Neuronal stem cell (in vitro differentiated cells): Measurements from ENCODE around the gene FBXL20.

Experiments
- DNase-seq: peaks from one replicate; pipeline ENCODE4 v3.0.0-alpha.2; 2013; ENCODE audit warnings: low spot score
- H2AFZ ChIP-seq: one replicate; pipeline ENCODE4 v1.6.1; 2013; ENCODE audit warnings: mild to moderate bottlenecking, low read length, inconsistent platforms
- H2AK5ac ChIP-seq: 2 replicates; pipeline ENCODE4 v1.6.1; 2013; ENCODE audit warnings: low read depth, mild to moderate bottlenecking, inconsistent platforms, low read length, moderate library complexity, mixed read lengths
- H2BK120ac ChIP-seq: 2 replicates; pipeline ENCODE4 v1.6.1; 2013; ENCODE audit warnings: low read depth, mild to moderate bottlenecking, inconsistent platforms, low read length, moderate library complexity, mixed read lengths
- H2BK12ac ChIP-seq: one replicate; pipeline ENCODE4 v1.6.1; 2013; ENCODE audit warnings: low read length, inconsistent platforms
- H2BK15ac ChIP-seq: 2 replicates; pipeline ENCODE4 v1.6.1; 2013; ENCODE audit warnings: mild to moderate bottlenecking, low read length, inconsistent platforms, mixed read lengths
- H2BK5ac ChIP-seq: one replicate; pipeline ENCODE4 v1.6.1; 2013; ENCODE audit warnings: inconsistent platforms, mild to moderate bottlenecking, low read length, moderate library complexity
- H3K14ac ChIP-seq: one replicate; pipeline ENCODE4 v1.6.1; 2013; ENCODE audit warnings: low read length, inconsistent platforms
- H3K18ac ChIP-seq: 2 replicates; pipeline ENCODE4 v1.6.1; 2013; ENCODE audit warnings: low read length, inconsistent platforms
- H3K23ac ChIP-seq: 2 replicates; pipeline ENCODE4 v1.6.1; 2013; ENCODE audit warnings: low read depth, mild to moderate bottlenecking, mixed read lengths, low read length, inconsistent platforms; ENCODE audit not compliant: poor library complexity
- H3K27ac ChIP-seq: replicated peaks from 3 replicates; pipeline ENCODE4 v1.5.1; 2013; ENCODE audit warnings: low read length, inconsistent platforms
- H3K27me3 ChIP-seq, 3 experiments: 2 replicates each; pipeline ENCODE4 v1.6.1; 2013; ENCODE audit warnings: low read length in 3 of 3, mild to moderate bottlenecking in 2 of 3, inconsistent platforms in 1 of 3, low read depth in 1 of 3, mixed read lengths in 1 of 3, moderate library complexity in 1 of 3; ENCODE audit not compliant: control insufficient read depth in 3 of 3, insufficient read depth in 3 of 3
- H3K36me3 ChIP-seq, 2 donors: replicated peaks in 1 of 2; 2 replicates each; pipeline ENCODE4 v1.6.1; 2013; ENCODE audit warnings: low read length in 2 of 2; ENCODE audit not compliant: control insufficient read depth in 2 of 2, insufficient read depth in 2 of 2
- H3K4ac ChIP-seq: 2 replicates; pipeline ENCODE4 v1.6.1; 2013; ENCODE audit warnings: inconsistent platforms, mild to moderate bottlenecking, low read length, moderate library complexity
- H3K4me1 ChIP-seq, 2 donors: 1 replicate in 1 of 2; 2 replicates in 1 of 2; pipeline ENCODE4 v1.6.1; 2013; ENCODE audit warnings: low read length in 2 of 2, low read depth in 1 of 2; ENCODE audit not compliant: control insufficient read depth in 2 of 2, insufficient read depth in 1 of 2
- H3K4me2 ChIP-seq: one replicate; pipeline ENCODE4 v1.6.1; 2013; ENCODE audit warnings: mild to moderate bottlenecking, low read length, inconsistent platforms; ENCODE audit not compliant: insufficient read depth, poor library complexity, severe bottlenecking
- H3K4me3 ChIP-seq, 2 donors: 2 replicates each; pipeline ENCODE4 v1.5.1; 2013; ENCODE audit warnings: low read length in 2 of 2, mild to moderate bottlenecking in 2 of 2, inconsistent platforms in 1 of 2, moderate library complexity in 1 of 2
- H3K79me1 ChIP-seq: one replicate; pipeline ENCODE4 v1.6.1; 2013; ENCODE audit warnings: low read depth, mild to moderate bottlenecking, inconsistent platforms, low read length, moderate library complexity
- H3K9ac ChIP-seq: one replicate; pipeline ENCODE4 v1.6.1; 2013; ENCODE audit warnings: mild to moderate bottlenecking, low read depth, low read length, inconsistent platforms; ENCODE audit not compliant: poor library complexity
- H3K9me3 ChIP-seq, 2 donors: replicated peaks in 1 of 2; 2 replicates each; pipeline versions ENCODE3 to v1.6.1; 2013; ENCODE audit warnings: low read length in 2 of 2, mild to moderate bottlenecking in 2 of 2, inconsistent platforms in 1 of 2, low read depth in 1 of 2, mixed read lengths in 1 of 2, moderate library complexity in 1 of 2; ENCODE audit not compliant: control insufficient read depth in 2 of 2, insufficient read depth in 1 of 2
- H4K8ac ChIP-seq: one replicate; pipeline ENCODE4 v1.6.1; 2013; ENCODE audit warnings: low read depth, mild to moderate bottlenecking, inconsistent platforms, low read length, moderate library complexity
- H4K91ac ChIP-seq: one replicate; pipeline ENCODE4 v1.6.1; 2013; ENCODE audit warnings: low read length, low read depth, mild to moderate bottlenecking, inconsistent platforms; ENCODE audit not compliant: poor library complexity
- WGBS, 2 donors: extraction: QIAGEN DNeasy Blood & Tissue Kit; methylation state at CpG; one replicate each; pipeline ENCODE4 v1.1.7; 2013; ENCODE audit warnings: missing lambda C conversion rate in 2 of 2, mixed read lengths in 1 of 2; ENCODE audit not compliant: insufficient read length in 2 of 2, insufficient replicate concordance in 1 of 2; ENCODE audit errors: extremely low coverage in 2 of 2; 5-methylcytosine and 5-hydroxymethylcytosine counted together

FBXL20 gene

GRCh38 chr17:39365872-39366271 lies 35.6 kb downstream of the FBXL20 start:
- Histone ChIP-seq H3K4me2 (no peak overlapping the region), H2BK5ac (no peak overlapping the region), H2AFZ (no peak overlapping the region), H3K23ac (no peak overlapping the region), H2BK120ac (no peak overlapping the region), H2BK15ac (no peak overlapping the region), H3K27ac (no peak overlapping the region), H4K91ac (no peak overlapping the region), H2BK12ac (no peak overlapping the region), H3K36me3 (no peaks in the 10 kb centered on the region), H3K18ac (no peak overlapping the region), H3K9ac (no peak overlapping the region), H3K9me3 (no peaks in the 10 kb centered on the region), H3K79me1 (no peaks in the 10 kb centered on the region), H3K4ac (no peak overlapping the region), H4K8ac (no peak overlapping the region), H2AK5ac (no peak overlapping the region), H3K4me1 (no peaks in the 10 kb centered on the region), H3K14ac (no peak overlapping the region), H3K27me3 (no peaks in the 10 kb centered on the region), H3K4me3 (no peak overlapping the region)
- DNase-seq: no peak
- no CpG with 5 or more reads among the region's 5 CpGs for WGBS, 2 donors

DNA sequence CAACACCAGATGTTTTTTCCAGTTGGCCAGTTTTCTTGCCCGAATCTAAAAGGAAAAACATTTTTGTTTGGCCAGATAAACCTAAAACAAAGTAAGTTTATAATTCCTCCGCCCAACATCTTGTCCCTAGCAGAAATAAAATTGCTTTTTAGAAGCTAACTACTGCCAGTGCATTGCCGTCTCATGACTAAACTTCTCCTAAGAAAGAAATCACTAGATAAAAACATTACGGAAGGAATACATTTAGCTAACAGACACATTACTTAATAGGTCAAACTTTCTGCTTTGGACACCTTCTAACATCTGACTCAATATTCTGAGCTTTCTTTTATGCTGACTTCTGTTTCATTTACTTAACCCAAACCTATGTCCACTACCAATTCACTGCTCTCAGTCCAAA lies 36.2 kb downstream of the FBXL20 start:
- Histone ChIP-seq H3K4ac (no peak overlapping the region), H2AK5ac (no peak overlapping the region), H2BK5ac (no peak overlapping the region), H3K4me2 (no peak overlapping the region), H3K9ac (no peak overlapping the region), H2BK120ac (no peak overlapping the region), H3K36me3 (no peaks in the 10 kb centered on the region), H3K9me3 (no peaks in the 10 kb centered on the region), H2BK12ac (no peak overlapping the region), H3K79me1 (no peaks in the 10 kb centered on the region), H2BK15ac (no peak overlapping the region), H3K18ac (no peak overlapping the region), H3K27me3 (no peaks in the 10 kb centered on the region), H2AFZ (no peak overlapping the region), H3K4me3 (no peak overlapping the region), H3K23ac (no peak overlapping the region), H4K8ac (no peak overlapping the region), H3K4me1 (no peaks in the 10 kb centered on the region), H4K91ac (no peak overlapping the region), H3K14ac (no peak overlapping the region), H3K27ac (no peak overlapping the region)
- DNase-seq: no peak
- WGBS, 2 donors: no CpG with 5 or more reads among the region's 4 CpGs

DNA sequence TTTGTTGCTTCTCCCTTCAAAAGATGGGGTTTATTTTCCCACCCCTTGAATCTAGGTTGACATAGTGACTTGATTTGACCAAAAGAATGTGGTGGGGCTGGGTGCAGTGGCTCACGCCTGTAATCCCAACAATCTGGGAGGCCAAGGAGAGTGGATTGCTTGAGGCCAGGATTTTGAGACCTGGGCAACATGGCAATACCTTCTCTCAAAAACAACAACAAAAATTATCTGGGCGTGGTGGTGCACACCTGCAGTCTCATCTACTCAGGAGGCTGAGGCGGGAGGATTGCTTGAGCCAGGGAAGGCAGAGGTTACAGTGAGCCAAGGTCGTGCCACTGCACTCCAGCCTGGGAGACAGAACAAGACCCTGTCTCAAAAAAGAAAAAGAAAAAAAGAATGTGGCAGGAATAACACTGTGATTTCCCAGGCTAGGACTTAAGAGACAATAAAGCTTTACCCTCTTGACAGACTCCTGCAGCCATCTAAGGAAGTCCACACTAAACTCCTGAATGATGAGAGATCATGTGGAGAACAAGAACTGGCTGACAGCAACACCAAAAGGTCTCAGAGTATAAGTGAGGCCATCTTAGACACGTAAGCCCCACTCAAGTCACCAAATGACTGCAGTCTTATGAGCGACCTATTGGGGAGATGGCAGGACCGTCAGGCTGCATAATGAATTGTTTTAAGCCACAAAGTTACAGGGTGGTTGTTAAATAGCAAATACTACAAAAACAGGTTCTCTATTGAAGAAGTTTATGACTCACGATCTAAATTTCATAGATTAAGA lies 37.0 kb downstream of the FBXL20 start:
- H3K4me2 ChIP-seq: no peak overlapping the region
- H3K79me1 ChIP-seq: no peaks in the 10 kb centered on the region
- H2BK12ac ChIP-seq: no peak overlapping the region
- no peak overlapping the region for H2BK5ac ChIP-seq
- no peak overlapping the region for H3K9ac ChIP-seq
- no peak overlapping the region for H2AFZ ChIP-seq
- H3K36me3 ChIP-seq: no peaks in the 10 kb centered on the region
- no peak overlapping the region for H2BK15ac ChIP-seq
- H4K8ac ChIP-seq: no peak overlapping the region
- H2BK120ac ChIP-seq: no peak overlapping the region
- no peaks in the 10 kb centered on the region for H3K27me3 ChIP-seq
- H3K4me1 ChIP-seq: no peaks in the 10 kb centered on the region
- H2AK5ac ChIP-seq: no peak overlapping the region
- no CpG with 5 or more reads among the region's 8 CpGs for WGBS, 2 donors
- H4K91ac ChIP-seq: no peak overlapping the region
- DNase-seq: no peak
- no peaks in the 10 kb centered on the region for H3K9me3 ChIP-seq
- no peak overlapping the region for H3K27ac ChIP-seq
- H3K18ac ChIP-seq: no peak overlapping the region
- H3K23ac ChIP-seq: no peak overlapping the region
- no peak overlapping the region for H3K4ac ChIP-seq
- H3K14ac ChIP-seq: no peak overlapping the region
- no peak overlapping the region for H3K4me3 ChIP-seq

DNA sequence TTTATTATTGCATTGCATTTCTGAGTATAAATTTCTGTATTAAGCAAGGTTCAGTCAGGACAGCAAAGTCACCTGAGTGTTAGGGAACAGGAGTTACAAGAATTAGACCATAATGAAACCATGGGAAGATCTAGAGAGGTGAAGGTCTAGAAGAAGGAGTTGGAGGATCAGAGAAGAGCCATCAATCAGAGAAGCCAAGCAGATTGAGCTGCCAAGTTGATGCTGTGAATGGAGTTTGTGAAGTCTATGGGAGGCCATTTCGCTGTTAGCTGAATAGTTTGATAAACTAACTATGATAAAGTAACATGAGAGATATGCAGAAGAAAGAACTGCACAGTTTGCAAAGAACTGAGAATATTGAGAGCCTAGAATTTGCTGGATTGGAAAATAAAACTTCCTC lies 40.4 kb downstream of the FBXL20 start:
- Histone ChIP-seq H2BK15ac (no peak overlapping the region), H2AK5ac (no peak overlapping the region), H3K18ac (no peak overlapping the region), H3K4me3 (no peak overlapping the region), H2AFZ (no peak overlapping the region), H3K9me3 (no peaks in the 10 kb centered on the region), H4K8ac (no peak overlapping the region), H3K14ac (no peak overlapping the region), H3K4me1 (no peaks in the 10 kb centered on the region), H2BK5ac (no peak overlapping the region), H3K9ac (no peak overlapping the region), H3K4me2 (no peak overlapping the region), H4K91ac (no peak overlapping the region), H3K36me3 (no peaks in the 10 kb centered on the region), H2BK120ac (no peak overlapping the region), H3K27ac (no peak overlapping the region), H2BK12ac (no peak overlapping the region), H3K23ac (no peak overlapping the region), H3K4ac (no peak overlapping the region), H3K27me3 (no peaks in the 10 kb centered on the region), H3K79me1 (no peaks in the 10 kb centered on the region)
- WGBS, 2 donors: no CpG with 5 or more reads among the region's 1 CpG
- DNase-seq: no peak
